T-cell (primary cell): Measurements from ENCODE around the gene DEDD2. TPM values are rescaled to one million over a fixed set of nuclear protein-coding genes. Genes with fewer than 3 reads are reported as not detected.
A peak's percentile ranks its signal among the peaks of the same experiment; 100 is the strongest.

Experiments used
- ATAC-seq, 4 experiments: fragments of 200-7000 bp in 3 of 4; fragments of 150-1000 bp in 1 of 4; cut with Tn5 transposase; replicated peaks in 1 of 4; 1 replicate in 3 of 4; 2 replicates in 1 of 4; pipeline ENCODE4 v1.10.0; 2021; ENCODE audit warnings: moderate library complexity in 3 of 4, mild to moderate bottlenecking in 2 of 4, moderate number of reproducible peaks in 1 of 4
- CTCF ChIA-PET, 2 donors: fragments of 300-600 bp; sonication (Branson Sonifier 250); formaldehyde crosslinking; loops; one replicate each; lab custom pipeline; 2022; ENCODE audit warnings: antibody characterized with exemption in 2 of 2; lab: Charles Lee
- POLR2A ChIA-PET, 2 donors: fragments of 300-600 bp; sonication (Branson Sonifier 250); formaldehyde crosslinking; loops; one replicate each; lab custom pipeline; 2022; ENCODE audit warnings: antibody characterized with exemption in 2 of 2; lab: Charles Lee
- DNase-seq, 35 experiments: peaks; one replicate each; pipeline versions ENCODE4 v3.0.0 to v3.0.0-alpha.2; 2013 to 2023
- H3K27ac ChIP-seq: one replicate; pipeline ENCODE4 v1.5.1; 2013; ENCODE audit warnings: low read length
- H3K27me3 ChIP-seq, 2 experiments: replicated peaks in 1 of 2; 1 replicate in 1 of 2; 2 replicates in 1 of 2; pipeline versions ENCODE4 v1.6.1 to v1.7.0; 2013; ENCODE audit warnings: low read length in 1 of 2, mixed read lengths in 1 of 2; ENCODE audit not compliant: control insufficient read depth in 2 of 2, insufficient read depth in 2 of 2; ENCODE audit errors: extremely low read depth in 1 of 2
- H3K36me3 ChIP-seq, 2 donors: 1 replicate in 1 of 2; 2 replicates in 1 of 2; pipeline versions ENCODE4 v1.6.1 to v1.7.0; 2013; ENCODE audit warnings: low read length in 1 of 2; ENCODE audit not compliant: control insufficient read depth in 2 of 2, insufficient read depth in 1 of 2; ENCODE audit errors: extremely low read depth in 1 of 2
- H3K4me1 ChIP-seq, 2 experiments: 1 replicate in 1 of 2; 2 replicates in 1 of 2; pipeline versions ENCODE4 v1.6.1 to v1.7.0; 2013; ENCODE audit warnings: low read length in 2 of 2, mixed read lengths in 1 of 2; ENCODE audit not compliant: insufficient read depth in 2 of 2, control insufficient read depth in 1 of 2; ENCODE audit errors: extremely low read depth in 1 of 2
- H3K4me3 ChIP-seq, 2 donors: 1 replicate in 1 of 2; 2 replicates in 1 of 2; pipeline versions ENCODE4 v1.5.1 to v1.7.0; 2013; ENCODE audit warnings: mild to moderate bottlenecking in 2 of 2, low read length in 1 of 2, moderate library complexity in 1 of 2; ENCODE audit not compliant: control insufficient read depth in 1 of 2; ENCODE audit errors: extremely low read depth in 1 of 2
- H3K9me3 ChIP-seq: 2 replicates; pipeline ENCODE4 v1.7.0; 2013
- H3K27ac Mint-ChIP-seq, 2 donors: one replicate each; pipeline ENCODE4 v1.8.0; 2020 to 2021; ENCODE audit warnings: mild to moderate bottlenecking in 2 of 2, mixed read lengths in 2 of 2
- H3K27me3 Mint-ChIP-seq, 2 donors: one replicate each; pipeline ENCODE4 v1.8.0; 2021 to 2022; ENCODE audit warnings: mixed read lengths in 2 of 2
- H3K36me3 Mint-ChIP-seq: one replicate; pipeline ENCODE4 v1.8.0; 2021; ENCODE audit warnings: mixed read lengths
- H3K4me1 Mint-ChIP-seq, 3 donors: one replicate each; pipeline ENCODE4 v1.8.0; 2020 to 2022; ENCODE audit warnings: mixed read lengths in 3 of 3, mild to moderate bottlenecking in 1 of 3
- H3K4me3 Mint-ChIP-seq, 3 donors: one replicate each; pipeline ENCODE4 v1.8.0; 2020 to 2022; ENCODE audit warnings: mild to moderate bottlenecking in 3 of 3, mixed read lengths in 3 of 3, moderate library complexity in 3 of 3
- H3K9me3 Mint-ChIP-seq, 3 donors: one replicate each; pipeline ENCODE4 v1.8.0; 2020 to 2022; ENCODE audit warnings: mixed read lengths in 3 of 3
- WGBS: methylation state at CpG from one replicate; pipeline ENCODE4 v1.1.5; 2013; ENCODE audit warnings: missing lambda C conversion rate; ENCODE audit not compliant: insufficient coverage; 5-methylcytosine and 5-hydroxymethylcytosine counted together
- total RNA-seq, 35 experiments: library from RNA in 6 of 35; stranded (reverse) in 6 of 35; fragments of 120-200 nt in 1 of 35; gene quantifications; one replicate each; pipeline versions ENCODE4 v1.2.1 to v1.2.4 and lab custom pipeline; 2013 to 2026

Gene DEDD2
- total RNA-seq, 5 donors from 2014 or later (not counting 1 experiment from before 2014, with no cell fraction given) = 67.6 to 82.8 (median 71.0) TPM

- CTCF ChIA-PET = no interaction called here
- Histone ChIP-seq H3K9me3 (no peaks in the 10 kb centered on the region), H3K4me3 (no peak overlapping the region), H3K4me1 (peaks cover 10 to 43% of the 10 kb centered on the region in 2 experiments), H3K36me3 (peaks cover 0 to 17% of the 10 kb centered on the region in 2 donors), H3K27me3 (no peaks in the 10 kb centered on the region), H3K27ac (peak overlapping the region; percentile 85)
- peaks cover 43 to 53% (median 48%) of the 10 kb centered on the region in 3 donors for H3K4me1 Mint-ChIP-seq
- peaks cover 4% of the 10 kb centered on the region for H3K36me3 Mint-ChIP-seq
- peak overlapping the region; percentile 97 to 100 for H3K27ac Mint-ChIP-seq
- H3K27me3 Mint-ChIP-seq = no peaks in the 10 kb centered on the region
- ATAC-seq (no peak), DNase-seq (no peak)
- 93% methylated on average over 6 of the region's 10 CpGs for WGBS
- H3K9me3 Mint-ChIP-seq = no peaks in the 10 kb centered on the region
- POLR2A ChIA-PET = no interaction called here
- peak overlapping the region; percentile 86 to 96 (median 89) for H3K4me3 Mint-ChIP-seq
These were observed 27.8 kb upstream of the DEDD2 start for GRCh38 chr19:42245231-42245630.

DNA sequence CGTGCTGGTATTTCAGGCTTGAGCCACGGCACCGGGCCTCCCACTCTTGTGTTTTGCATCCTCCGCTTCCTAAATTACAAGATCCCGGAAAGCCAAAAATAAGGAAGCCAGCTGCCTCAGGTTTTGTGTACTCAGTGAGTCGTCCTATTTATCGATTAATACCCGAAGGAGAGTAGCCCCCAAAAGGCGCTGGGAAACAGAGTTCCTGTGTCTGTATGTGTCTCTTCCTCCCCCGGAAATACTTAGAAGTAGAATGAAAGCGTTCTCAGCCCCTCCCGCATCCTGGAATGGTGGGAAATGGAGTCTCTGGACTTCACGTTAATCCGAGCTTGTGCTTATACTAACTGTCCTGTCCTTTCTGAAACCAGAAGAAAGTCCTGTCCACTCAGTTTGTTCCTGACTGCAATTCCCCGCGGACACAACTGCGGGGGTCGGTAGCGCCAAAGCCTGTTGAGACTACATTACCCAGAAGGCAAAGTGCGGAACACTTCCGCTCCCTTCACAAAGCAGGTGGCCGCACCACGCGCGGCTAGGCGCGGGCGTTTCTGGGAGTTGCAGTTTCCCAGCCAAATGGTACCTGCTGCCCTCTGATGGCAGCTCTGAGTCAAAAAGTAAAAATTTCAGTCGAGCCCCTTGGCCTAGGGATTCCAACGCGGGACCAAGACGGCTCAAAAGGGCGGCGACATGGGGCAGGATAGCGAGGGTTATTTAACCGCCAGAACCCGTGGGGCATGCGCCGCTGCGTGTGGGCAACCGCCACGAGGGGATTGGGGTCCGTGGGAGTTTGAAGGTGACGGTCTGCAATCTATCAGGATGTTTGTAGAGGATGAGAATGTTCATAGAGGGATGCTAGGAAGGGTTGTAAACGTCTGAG lies 27.1 kb upstream of the DEDD2 start:
- under 1% methylated on average over 42 of the region's 45 CpGs for WGBS
- Mint-ChIP-seq H3K4me3 (peak overlapping the region; percentile 86 to 96 (median 89)), H3K36me3 (peaks cover 10% of the 10 kb centered on the region), H3K4me1 (peaks cover 44 to 59% (median 52%) of the 10 kb centered on the region in 3 donors), H3K27me3 (no peaks in the 10 kb centered on the region), H3K9me3 (no peaks in the 10 kb centered on the region), H3K27ac (peak overlapping the region; percentile 97 to 100)
- H3K9me3 ChIP-seq = no peaks in the 10 kb centered on the region
- DNase-seq (peak; percentile 86 to 95 (median 90)), ATAC-seq (peak; percentile 41 to 48 (median 44))
- peaks cover 0 to 18% of the 10 kb centered on the region in 2 donors for H3K36me3 ChIP-seq
- peak overlapping the region; percentile 85 for H3K27ac ChIP-seq
- H3K27me3 ChIP-seq = no peaks in the 10 kb centered on the region
- peaks cover 10 to 48% of the 10 kb centered on the region in 2 experiments for H3K4me1 ChIP-seq
- peak overlapping the region; percentile 82 to 87 for H3K4me3 ChIP-seq
- ChIA-PET CTCF (interaction anchor here in 1 of 2 donors (0.8 kb wide), 1 partner anchor 35 kb away, joined by 3 read pairs; no protein-coding TSS in a partner anchor), POLR2A (no interaction called here)

GRCh38 chr19:42242512-42243409 lies 25.3 kb upstream of the DEDD2 start, which contains the start of gene GSK3A:
Gene GSK3A, minus strand, starts transcription at chr19:42242602. Its CDS starts 137 bp downstream, at chr19:42242465.
- Histone ChIP-seq H3K36me3 (peaks cover 0 to 13% of the 10 kb centered on the region in 2 donors), H3K4me1 (peaks cover 10 to 56% of the 10 kb centered on the region in 2 experiments), H3K27me3 (no peaks in the 10 kb centered on the region), H3K9me3 (no peaks in the 10 kb centered on the region), H3K27ac (peak within 1 kb of the TSS; percentile 85), H3K4me3 (peak within 1 kb of the TSS; percentile 82 to 87)
- peak within 1 kb of the TSS; percentile 90 to 99 for H3K27ac Mint-ChIP-seq
- DNase-seq (peak; percentile 91 to 99 (median 97)), ATAC-seq (peak; percentile 77 to 79 (median 78))
- peak within 1 kb of the TSS; percentile 86 to 96 (median 89) for H3K4me3 Mint-ChIP-seq
- H3K9me3 Mint-ChIP-seq = no peaks in the 10 kb centered on the region
- POLR2A ChIA-PET = interaction anchor here (0.6 to 1.6 kb wide), 6 partner anchors 8 to 167 kb away, joined by 3 to 6 read pairs (median 4); partner anchors contain the start of genes DEDD2 (in 1 of the 2), ZNF526 (in 1 of the 2) and ZNF574 (in 1 of the 2)
- H3K4me1 Mint-ChIP-seq = peaks cover 51 to 67% (median 59%) of the 10 kb centered on the region in 3 donors
- CTCF ChIA-PET = interaction anchor here in 1 of 2 donors (0.6 to 2.0 kb wide), 10 partner anchors 9 to 207 kb away, joined by 3 to 10 read pairs (median 4); partner anchors contain the start of genes DEDD2 and ZNF526
- no peaks in the 10 kb centered on the region for H3K27me3 Mint-ChIP-seq
- peaks cover 15% of the 10 kb centered on the region for H3K36me3 Mint-ChIP-seq
- under 1% methylated on average over 76 of the region's 76 CpGs for WGBS

DNA sequence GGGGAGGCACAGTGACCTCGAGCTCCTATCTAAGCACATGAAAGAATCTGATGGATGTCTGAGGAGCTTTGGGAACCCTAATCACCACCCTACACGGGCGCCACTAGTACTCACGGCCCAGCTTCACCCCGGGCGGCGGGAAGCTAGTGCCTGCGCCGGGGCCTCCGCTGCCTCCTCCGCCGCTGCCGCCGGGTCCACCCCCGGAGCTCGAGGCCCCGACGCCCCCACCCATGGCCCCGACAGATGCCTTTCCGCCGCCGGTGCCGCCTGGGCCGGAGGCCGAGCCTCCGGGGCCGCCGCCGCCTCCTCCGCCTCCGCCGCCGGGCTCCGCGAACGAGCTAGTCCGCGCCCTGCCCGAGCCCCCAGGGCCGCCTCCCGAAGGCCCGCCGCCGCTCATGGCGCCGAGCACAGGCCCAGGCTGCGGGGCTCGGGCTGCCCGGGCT lies 24.6 kb upstream of the DEDD2 start:
- peak overlapping the region; percentile 64 for H3K4me3 ChIP-seq
- Mint-ChIP-seq H3K27me3 (no peaks in the 10 kb centered on the region), H3K27ac (peak overlapping the region; percentile 82 to 83), H3K36me3 (peaks cover 15% of the 10 kb centered on the region), H3K9me3 (no peaks in the 10 kb centered on the region), H3K4me3 (peak overlapping the region; percentile 78 to 89 (median 83)), H3K4me1 (peaks cover 51 to 67% (median 59%) of the 10 kb centered on the region in 3 donors)
- H3K27me3 ChIP-seq = no peaks in the 10 kb centered on the region
- CTCF ChIA-PET = interaction anchor here in 1 of 2 donors (1.0 to 2.0 kb wide), 8 partner anchors 10 to 208 kb away, joined by 3 to 5 read pairs (median 4); partner anchors contain the start of genes DEDD2 and ZNF526
- peak in 3 of 35 experiments; percentile 14 to 21 (median 20) for DNase-seq
- peaks cover 5 to 18% of the 10 kb centered on the region in 2 donors for H3K36me3 ChIP-seq
- under 1% methylated on average over 48 of the region's 49 CpGs for WGBS
- no peaks in the 10 kb centered on the region for H3K9me3 ChIP-seq
- peak overlapping the region; percentile 72 for H3K27ac ChIP-seq
- peaks cover 10 to 56% of the 10 kb centered on the region in 2 experiments for H3K4me1 ChIP-seq
- POLR2A ChIA-PET = interaction anchor here (0.6 to 1.6 kb wide), 3 partner anchors 9 to 43 kb away, joined by 3 to 5 read pairs (median 4); partner anchors contain the start of gene ZNF526 (in 1 of the 2)
- peak in 2 of 4 experiments; percentile 0 to 1 for ATAC-seq

- no peak for ATAC-seq
- H3K4me3 Mint-ChIP-seq = peak overlapping the region; percentile 78 to 89 (median 83)
- no peaks in the 10 kb centered on the region for H3K9me3 Mint-ChIP-seq
- H3K27me3 Mint-ChIP-seq = no peaks in the 10 kb centered on the region
- Histone ChIP-seq H3K4me1 (peaks cover 10 to 54% of the 10 kb centered on the region in 2 experiments), H3K9me3 (no peaks in the 10 kb centered on the region), H3K27me3 (no peaks in the 10 kb centered on the region), H3K4me3 (peak overlapping the region; percentile 64), H3K27ac (peak overlapping the region; percentile 72), H3K36me3 (peaks cover 6 to 26% of the 10 kb centered on the region in 2 donors)
- peaks cover 56 to 61% (median 59%) of the 10 kb centered on the region in 3 donors for H3K4me1 Mint-ChIP-seq
- H3K36me3 Mint-ChIP-seq = peaks cover 23% of the 10 kb centered on the region
- ChIA-PET POLR2A (no interaction called here), CTCF (no interaction called here)
- DNase-seq = no peak
- WGBS = 100% methylated on average over 3 of the region's 3 CpGs
- H3K27ac Mint-ChIP-seq = peak overlapping the region in 1 of 2 donors; percentile 82
These were observed 23.8 kb upstream of the DEDD2 start for GRCh38 chr19:42241279-42241678.
